ENCODE measurements around the gene DAPK1.

DAPK1 gene

DNA sequence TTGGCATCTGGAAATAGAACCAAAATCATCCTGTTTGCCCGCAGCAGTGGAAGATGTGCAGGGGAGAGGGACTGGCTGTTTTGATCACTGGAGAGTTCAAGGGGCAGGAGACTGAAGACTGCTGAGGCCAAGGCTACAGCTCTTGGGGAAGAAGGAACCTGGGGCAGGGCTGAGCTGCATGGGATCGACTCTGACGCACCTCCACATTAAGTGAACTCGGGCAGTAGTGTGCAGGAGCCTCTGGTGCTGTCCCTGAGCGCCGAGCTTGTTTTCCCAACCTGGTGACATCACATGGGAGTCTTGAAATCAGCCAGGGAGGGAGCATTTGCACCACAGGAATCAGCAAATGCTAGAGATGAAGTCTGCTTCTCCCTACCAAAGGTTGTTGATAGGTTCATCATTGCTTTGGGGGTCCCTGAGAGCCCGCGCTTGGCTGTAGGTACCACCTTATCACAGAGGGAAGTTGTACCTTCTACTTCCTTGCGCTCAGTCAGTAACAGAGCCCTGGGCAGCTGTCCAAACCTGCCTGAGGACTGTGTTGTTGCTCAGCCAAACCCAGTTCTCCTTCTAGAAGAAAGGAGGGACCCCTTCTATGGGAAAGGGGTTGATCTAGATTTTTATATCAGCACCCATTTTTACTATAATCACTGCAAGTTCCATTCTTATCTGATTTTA, 175.9 kb downstream of the DAPK1 start:
- DNase-seq, result no peak

DNA sequence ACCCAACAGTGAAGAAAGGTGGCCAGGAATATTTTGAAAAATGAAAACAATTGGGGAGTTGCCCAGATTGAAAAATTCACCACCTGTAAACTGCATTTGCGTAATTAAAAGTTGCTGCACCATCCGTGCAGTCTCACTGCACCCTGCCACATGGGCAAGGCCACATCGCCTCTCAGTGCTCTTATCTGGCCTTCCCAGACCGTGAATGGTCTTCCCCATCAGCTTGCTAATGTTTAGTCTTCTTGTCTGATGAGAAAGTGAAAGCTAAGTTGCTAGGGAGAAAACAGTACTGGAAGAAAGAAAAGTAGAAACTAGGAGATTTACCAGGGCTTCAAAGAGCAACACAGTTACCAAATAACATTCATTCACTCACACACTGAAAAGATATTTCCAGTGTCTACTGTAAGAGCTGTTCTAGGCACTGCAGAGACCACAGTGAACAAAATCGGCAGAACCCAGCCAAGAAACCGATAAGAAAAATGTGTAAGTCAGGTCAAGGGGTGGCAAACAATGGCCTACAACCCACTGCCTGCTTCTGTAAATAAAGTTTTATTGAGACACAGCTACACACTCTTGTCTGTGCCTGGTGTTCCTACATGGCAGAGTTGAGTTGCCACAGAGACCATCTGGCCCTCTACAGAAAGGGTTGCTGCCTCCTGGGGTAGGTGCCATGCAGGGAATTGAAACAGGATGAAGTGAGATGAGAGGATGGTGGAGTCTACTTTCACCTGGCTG, 177.1 kb downstream of the DAPK1 start:
- DNase-seq, result no peak

DNA sequence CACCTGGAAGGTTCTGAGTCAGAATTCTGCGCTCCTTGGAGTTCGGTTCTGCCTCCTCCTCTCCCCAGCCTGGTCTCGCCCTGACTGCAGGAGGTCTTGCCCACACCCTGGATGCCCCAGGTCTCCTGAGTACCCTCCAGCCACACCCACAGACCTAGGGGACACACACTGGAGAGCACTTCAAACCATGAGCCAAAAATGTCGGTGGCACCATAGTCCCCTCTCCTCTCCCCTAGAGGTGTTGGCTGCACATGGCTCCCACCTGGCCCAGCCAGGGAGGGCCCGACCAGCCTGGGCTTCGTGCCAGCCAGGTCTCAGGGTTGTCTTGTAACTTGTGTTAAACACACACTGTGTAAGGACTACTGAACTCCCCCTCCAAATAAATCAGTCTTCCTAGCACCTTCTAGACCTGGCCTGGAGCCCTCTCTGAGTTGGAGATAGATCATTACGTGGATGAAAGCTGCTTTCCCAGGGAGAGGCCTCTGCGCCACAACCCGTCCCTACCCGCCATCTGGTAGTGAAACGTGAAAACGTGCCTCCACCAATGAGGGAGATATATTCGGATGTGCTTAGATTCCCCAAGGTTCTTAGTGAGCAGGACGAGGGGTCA, 178.3 kb downstream of the DAPK1 start:
- DNase-seq, result no peak

DNA sequence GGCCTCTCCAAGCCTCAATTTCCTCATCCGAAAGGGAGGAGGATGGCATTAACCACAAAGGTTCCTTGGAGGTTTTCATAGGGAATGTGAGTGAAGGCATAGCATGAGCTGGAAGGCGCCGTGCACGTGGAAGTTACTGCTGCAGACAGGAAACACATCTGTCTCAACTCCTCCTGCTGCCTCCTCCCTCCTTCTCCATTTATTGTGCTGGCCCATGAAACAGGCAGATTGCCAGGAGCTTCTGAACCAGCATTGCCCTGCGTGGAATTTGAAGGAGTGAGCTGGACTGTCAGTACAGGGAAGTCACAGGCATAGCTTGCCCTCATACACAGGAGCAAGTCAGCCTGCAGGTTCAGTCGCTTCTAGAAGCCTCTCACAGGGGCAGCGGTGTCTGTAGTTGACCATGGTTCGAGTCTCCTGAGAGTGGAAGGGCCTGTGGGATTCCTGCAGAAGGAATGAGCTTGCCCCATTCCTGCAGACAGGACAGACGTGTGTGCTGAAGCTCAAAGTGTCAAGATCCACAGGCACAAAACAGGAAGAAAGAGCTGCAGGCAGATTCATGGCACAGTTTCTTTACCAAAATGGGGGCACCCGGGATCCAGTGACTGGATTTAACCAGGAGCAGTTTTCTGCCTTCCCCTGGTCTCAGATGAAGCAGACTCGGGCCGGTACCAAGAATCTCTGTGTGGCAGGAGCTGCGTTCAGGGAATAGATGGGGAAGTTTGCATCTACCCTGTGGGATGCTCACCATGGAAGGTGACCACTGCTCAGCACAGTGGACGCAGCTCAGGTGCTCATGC, 179.5 kb downstream of the DAPK1 start:
- no peak for DNase-seq

DNA sequence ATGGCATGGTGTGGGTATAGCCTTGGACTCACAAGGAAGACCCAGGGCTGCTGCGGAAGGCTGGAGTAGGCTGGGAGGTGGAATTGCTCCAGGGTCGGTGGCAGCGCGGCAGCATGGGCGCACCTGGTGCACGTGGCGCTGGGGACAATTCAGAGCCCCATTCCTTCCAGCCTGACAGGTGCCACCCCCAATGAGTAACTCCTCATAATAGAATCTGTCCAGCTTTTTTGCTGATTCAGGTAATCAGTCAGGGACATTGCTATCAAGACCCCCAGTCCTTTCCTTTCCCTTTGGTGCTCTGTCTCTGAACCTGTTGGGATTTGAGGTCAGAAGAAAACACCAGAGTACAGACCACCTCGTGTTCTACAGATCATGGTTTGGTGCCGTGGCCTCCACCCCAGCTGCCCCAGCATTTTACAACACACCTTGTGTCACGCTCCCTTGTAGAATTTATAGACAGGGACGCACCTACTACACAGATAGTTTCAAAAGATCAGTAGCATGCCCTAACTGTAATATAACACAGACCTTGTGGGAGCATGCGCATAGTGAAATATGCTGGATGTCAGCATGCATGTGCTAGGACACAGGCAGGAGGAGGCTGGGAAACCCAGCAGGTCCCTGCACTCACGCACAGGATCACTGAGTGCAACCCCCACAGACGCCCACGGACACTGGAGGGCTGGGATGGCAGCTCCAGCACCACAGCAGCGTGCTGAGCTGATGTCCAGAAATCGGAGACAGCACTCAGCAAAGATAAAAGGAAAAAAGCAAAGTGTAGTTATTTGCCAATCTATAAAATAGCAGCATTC, 180.3 kb downstream of the DAPK1 start:
- DNase-seq, result no peak

DNA sequence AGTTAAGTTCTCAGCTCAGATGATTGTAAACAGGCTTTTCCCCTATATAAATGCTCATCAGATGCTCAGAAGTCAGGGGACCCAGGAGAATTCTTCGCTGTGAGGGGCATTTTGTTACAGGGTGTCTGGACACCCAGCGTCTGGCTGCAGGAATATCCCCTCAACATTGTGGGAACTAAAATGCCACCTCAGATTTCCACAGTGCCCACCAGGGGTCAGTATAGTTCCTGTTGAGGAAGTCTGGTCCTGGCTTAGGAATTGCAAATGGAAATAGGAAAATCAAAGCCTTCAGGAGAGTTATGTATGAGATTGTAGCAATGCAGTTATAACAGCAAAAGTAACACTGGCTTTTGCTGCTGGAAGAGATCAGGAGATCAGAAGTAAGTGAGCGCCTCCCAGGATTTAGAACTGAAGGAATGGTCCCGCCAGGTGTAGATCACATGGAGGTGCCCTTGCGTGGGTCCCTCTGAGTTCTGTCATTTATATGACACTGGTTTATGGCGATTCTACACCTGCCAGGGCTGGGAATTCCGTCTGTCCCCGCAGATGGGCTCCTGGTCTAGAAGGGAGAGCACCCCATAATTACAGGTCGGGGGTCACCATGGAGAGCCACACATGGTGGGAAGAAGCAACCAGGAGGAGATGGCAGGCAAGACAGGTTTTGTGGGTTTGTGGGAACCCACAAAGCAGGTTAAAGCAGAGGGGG, 181.1 kb downstream of the DAPK1 start:
- peak; percentile 74 for DNase-seq

DNA sequence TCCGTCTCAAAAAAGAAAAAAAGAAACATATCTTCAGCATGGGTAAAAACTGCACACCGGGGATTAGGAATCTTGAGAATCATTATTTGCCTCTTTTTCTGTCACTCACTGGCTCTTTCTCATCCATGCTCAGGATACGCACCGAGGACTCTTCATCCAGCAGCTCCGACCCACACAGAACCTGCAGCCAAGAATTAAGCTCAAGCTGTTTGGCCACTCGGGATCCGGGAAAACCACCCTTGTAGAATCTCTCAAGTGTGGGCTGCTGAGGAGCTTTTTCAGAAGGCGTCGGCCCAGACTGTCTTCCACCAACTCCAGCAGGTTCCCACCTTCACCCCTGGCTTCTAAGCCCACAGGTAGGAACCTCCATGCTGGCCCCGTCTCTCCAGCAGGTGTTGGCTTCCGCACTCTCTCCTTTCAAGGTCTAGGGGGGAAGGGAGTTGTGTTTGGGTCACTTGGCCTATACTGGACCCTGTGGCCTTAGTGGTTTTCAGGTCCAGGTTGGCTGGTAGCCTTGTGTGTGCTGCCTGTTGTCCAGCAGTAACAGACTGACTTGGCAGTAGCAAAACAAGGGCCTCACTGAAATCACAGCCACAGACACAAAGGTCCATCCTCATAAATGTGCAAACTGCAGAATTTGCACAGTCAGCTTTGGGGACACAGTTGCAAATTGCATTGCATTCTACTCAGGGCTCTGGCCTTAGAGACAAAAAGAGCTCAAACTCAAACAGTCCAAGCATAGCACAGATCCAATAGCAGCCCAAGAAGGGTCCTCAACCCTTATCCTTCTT, 183.8 kb downstream of the DAPK1 start:
- no peak for DNase-seq

DNA sequence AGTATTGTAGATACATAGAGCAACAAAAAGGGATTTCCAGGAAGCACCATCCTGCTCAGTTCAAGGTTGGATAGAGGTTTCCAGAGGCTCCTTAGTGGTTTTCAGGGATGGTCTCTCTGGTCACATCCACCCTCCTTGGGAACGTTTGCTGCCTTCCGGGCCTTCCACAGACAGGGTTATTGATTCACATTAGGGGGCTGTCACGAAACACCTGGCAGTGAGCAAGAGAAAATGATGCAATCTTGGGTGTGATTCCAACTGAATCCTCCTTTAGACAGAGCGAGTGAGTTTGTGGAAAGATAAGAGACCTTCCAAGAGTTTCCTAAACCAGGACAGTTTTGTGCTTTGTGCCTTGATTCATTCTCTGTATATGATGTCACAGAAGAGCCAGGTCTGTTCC, 184.4 kb downstream of the DAPK1 start:
- no peak for DNase-seq

DNA sequence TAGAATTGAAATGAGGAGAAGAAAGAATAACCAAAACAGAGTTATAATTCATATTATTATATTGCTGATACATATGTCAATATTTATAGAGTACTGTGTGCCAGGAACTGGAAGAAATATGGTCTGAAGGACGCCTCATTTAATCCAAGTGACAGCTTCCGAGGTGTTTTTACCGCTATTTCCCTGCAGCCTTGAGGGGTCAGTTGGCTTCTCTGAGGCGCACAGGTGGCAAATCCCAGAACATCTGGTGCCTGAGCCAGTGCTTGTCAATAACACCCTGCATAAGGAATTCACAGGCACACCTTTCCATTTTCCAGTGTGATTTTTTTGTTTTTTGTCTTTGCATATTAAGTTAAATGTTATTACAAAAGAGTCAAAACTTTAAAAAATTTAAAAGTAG, 185.0 kb downstream of the DAPK1 start:
- DNase-seq, result no peak

DNA sequence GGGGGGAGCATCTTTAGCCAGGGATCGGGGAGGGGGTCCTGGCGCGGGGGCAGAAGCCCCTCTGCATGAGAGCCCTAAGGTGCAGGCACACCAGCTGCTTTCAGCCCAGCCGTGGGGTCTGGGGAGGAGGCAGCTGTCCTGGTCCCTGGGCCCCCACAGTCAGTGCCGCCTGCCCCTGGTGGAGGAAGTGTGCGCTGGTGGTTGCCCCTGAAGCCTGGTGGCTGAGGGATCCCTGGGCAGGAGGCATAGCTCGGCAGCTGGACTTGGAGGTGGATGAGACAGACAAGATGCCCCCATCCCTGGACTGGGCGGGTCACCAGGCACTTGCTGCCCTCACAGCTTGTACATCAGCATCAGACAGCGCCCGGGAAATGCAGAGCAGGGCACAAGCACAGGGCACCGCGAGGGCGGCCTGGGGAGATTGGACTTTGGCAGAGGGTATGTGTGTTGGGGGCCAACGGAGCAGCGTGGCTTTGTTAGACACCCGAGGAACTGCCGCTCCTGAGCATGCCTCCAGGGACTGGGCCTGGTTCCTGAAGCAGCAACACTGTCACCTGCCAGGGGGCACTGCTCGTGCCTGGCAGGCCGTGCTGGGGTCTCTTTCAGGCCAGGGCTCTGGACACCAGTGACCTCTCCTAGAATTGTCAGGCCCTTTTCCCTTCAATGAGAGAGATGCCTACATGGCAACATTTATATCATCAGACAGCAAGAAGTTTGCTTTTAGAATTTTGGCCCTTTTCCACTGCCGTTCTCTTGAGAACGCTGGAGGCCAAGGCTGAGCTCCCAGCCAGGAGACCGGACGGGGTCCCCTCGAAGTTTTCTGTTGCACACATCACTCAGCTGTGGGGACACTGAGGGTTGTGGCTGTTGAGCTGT, 186.3 kb downstream of the DAPK1 start:
- DNase-seq, result no peak

DNA sequence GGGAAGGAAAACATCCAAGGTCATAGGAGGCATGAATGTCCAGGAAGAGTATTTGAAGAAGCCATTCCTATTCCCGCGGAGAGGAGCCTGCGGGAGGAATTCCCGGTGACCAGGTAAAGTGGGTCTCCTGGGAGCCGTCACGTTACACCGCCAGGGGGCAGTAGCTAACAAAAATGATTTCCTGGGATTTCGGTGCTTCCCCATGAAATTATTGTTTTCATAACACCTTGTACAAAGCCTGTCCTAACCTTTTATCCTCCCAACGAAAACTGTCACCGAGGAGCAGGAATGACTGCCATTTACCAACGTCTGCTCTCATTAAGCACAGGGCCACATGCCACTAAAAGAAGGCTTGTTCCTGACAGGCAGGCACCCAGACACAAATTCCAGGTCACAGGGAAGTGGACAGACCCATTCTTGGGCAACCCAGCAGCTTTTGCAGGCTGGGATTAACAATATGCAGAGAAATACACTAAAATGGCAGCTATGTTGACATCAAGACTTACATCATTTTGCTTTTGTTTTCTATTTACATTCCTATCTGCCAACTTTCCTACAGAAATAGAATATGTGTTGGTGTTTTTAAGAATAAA, 187.1 kb downstream of the DAPK1 start:
- DNase-seq, result no peak

DNA sequence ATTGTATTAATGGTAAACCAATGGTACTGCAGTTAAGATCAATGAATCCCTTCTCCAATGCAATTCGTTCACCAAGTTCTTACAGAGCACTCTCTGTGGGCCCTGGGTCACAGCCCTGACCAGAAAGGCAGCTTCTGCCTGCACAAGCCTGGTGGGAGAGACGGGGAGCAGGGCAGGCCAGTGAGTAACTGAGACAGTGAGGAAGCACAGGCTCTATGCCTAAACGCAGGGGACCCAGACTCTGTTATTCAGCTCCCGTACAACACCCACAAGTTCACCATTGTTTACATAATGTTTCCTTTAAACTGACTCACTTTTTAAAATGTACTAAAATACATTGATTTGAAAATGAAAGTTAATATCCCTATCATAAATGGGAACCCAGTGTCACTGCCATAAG, 187.8 kb downstream of the DAPK1 start:
- no peak for DNase-seq

DNA sequence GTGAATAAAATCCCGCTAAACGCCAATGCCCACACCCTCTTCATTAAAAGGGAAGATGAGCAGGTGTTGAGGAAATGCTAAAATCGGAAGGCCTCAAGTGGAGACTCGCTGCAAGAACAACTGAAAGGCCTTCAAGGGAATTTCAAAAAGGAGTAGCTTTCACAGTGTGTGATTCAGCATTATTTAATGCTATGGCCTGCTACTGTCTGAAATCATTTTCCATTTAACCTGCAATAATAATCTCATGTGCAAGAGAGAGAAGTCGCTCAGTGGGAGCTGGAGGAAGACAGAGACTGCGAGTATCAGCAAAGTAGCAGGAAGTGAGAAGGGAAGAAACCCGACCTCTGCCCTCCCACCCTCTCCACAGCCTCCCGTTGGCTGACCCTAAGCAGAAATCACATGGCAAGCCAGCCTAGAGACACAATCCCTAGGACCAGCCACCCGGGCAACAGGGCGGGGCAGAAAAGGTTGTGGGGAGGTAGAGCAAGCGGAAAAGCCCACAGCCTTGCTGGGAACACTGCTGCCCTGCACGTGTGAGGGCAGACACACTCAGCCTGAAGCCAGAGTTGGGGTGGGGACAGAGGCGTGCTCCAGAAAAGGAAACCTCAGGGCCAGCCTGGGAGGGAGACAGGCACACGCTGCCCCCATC, 188.3 kb downstream of the DAPK1 start:
- no peak for DNase-seq

DNA sequence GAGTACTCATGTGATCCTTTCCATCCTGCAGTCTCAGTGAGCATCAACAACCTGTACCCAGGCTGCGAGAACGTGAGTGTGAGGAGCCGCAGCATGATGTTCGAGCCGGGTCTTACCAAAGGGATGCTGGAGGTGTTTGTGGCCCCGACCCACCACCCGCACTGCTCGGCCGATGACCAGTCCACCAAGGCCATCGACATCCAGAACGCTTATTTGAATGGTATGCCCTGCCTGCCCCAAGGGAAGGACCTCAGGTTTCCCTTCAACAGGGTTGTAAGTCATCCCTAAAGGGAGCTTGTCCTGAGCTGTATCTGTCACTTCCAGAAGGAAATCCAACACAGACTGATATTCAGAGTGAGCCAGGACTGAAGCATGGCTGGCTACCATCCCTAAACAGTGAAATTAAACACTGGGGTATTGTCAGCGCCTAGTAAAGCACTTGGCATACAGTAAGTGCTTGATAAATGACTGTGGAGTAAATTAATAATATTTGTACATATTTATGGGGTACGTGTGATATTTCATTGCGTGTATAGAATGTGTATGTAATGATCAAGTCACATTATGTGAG, 188.9 kb downstream of the DAPK1 start:
- no peak for DNase-seq

DNA sequence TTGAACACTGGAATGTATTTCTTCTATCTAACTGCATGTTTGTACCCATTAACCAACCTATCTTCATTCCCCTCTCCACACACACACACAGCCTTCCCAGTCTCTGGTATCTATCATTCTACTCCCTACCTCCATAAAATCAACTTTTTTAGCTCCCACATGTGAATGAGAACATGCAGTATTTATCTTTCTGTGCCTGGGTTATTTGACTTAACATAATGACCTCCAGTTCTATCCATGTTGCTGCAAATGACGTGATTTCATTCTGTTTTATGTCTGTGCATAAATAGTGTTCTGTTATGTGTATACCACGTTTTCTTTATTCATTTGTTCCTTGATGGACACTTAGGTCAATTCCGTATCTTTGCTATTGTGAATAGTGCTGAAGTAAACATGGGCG, 189.5 kb downstream of the DAPK1 start:
- no peak for DNase-seq

DNA sequence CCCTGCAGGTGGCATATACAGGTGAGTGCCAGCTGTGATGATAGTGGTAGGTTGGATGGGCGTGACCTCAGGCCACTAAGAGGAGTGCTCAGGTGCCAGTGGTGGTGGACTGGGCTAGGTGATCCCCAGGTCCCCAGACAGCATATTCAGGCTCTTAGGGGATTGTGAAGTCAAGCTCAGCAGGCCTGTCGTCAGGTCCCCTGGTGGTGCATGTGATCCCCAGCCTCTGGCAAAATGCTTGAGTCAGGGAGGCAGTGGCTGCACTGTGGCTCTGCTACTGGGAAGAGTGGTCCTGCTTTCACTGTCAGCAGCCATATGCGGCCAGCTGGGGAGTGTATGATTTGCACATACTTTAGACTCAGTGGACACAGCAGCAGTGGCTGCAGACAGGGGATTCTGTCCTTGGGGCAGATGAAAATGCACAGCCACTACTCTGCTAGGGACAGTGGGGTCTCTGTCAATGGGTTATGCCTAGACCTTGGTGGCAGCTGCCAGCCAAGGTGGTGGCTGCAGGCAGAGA, 196.6 kb downstream of the DAPK1 start:
- DNase-seq, result no peak

DNA sequence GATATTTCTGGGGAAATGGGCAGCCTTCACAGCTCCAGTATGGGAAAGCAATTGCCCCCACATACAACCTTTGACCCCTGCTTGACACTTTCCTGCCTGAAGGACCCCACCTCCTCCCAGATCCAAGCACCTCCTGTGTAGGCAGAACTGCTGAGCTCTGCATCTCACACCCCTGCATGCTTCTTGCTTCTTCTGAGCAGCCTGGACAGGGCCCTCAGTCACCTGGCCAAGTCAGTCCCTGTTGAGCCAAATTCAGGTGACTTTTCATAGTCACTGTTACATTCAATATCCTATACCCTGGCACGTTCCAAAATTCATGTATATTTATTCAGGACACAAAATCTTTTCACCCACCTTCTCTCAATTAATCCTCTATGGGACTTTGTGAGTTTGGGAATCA, 197.9 kb downstream of the DAPK1 start:
- no peak for DNase-seq

DNA sequence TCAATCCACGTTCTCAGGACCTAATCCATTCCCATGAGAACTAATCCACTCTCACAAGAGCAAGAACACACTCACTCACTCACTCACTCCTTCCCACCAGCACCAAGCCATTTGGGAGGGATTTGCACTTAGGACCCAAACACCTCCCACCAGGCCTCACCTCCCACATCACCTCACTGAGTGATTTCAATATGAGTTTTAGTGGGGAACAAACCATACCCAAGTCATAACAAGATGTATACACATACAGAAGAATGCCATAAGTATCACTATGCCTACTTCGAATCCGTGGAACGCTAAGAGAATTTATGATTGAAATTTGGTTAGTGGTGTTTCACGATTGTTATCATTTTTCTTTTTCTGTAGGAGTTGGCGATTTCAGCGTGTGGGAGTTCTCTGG, 199.0 kb downstream of the DAPK1 start:
- no peak for DNase-seq
